Central memory CD8-positive, alpha-beta T cell (primary cell): Measurements from ENCODE around the gene VWA1.
"Not testable (repeated sequence)": the region's sequence is repeated elsewhere in the genome, so short reads cannot be mapped to it uniquely, and the experiment has no call there.

Experiments
- ATAC-seq: fragments of 150-1000 bp; cut with Tn5 transposase; replicated peaks from 2 replicates; pipeline ENCODE4 v1.10.0; 2022; ENCODE audit warnings: mild to moderate bottlenecking, moderate FRiP score, moderate number of reproducible peaks; ENCODE audit not compliant: poor library complexity, severe bottlenecking; ENCODE audit errors: extremely low read depth
- DNase-seq, 2 donors: peaks; one replicate each; pipeline ENCODE4 v3.0.0; 2021; ENCODE audit warnings: low spot score in 2 of 2
- H3K27ac Mint-ChIP-seq: one replicate; pipeline ENCODE4 v1.8.0; 2022; ENCODE audit warnings: low read depth, mild to moderate bottlenecking, moderate library complexity, mixed read lengths
- H3K27me3 Mint-ChIP-seq: one replicate; pipeline ENCODE4 v1.8.0; 2022; ENCODE audit warnings: mixed read lengths
- H3K36me3 Mint-ChIP-seq: one replicate; pipeline ENCODE4 v1.8.0; 2022; ENCODE audit warnings: mild to moderate bottlenecking, moderate library complexity, mixed read lengths; ENCODE audit not compliant: insufficient read depth
- H3K4me1 Mint-ChIP-seq: one replicate; pipeline ENCODE4 v1.8.0; 2022; ENCODE audit warnings: mixed read lengths
- H3K4me3 Mint-ChIP-seq: one replicate; pipeline ENCODE4 v1.8.0; 2022; ENCODE audit warnings: mild to moderate bottlenecking, moderate library complexity, mixed read lengths
- H3K9me3 Mint-ChIP-seq: one replicate; pipeline ENCODE4 v1.8.0; 2022; ENCODE audit warnings: mixed read lengths

Gene VWA1

DNA sequence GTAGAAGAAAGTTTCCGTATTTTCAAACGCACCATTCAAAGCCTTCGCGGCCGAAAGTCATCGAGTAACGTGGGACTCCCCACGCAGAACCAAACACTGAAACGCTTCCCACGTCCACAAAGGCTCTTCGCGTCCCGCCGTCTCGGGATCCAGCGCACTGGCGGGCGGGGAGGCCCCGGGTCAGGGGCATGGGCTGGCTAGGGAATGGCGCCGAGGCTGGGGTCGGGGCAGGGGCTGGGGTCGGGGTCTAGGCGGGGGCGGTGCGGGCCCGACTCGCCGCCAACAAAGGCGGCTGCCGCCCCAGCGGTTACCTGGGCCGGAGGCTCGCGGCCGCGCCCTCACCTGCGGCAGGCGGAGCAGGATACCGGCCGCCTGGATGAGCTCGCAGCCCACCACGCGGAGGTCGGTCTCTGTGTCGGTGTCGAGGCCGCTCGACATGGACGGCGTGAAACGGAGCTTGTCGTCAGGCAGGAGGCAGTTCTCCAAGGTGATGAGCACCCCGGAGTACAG, 36.8 kb upstream of the VWA1 start:
- Mint-ChIP-seq H3K36me3 (peaks cover 63% of the 10 kb centered on the region), H3K4me1 (peaks cover 44% of the 10 kb centered on the region), H3K9me3 (no peaks in the 10 kb centered on the region)

DNA sequence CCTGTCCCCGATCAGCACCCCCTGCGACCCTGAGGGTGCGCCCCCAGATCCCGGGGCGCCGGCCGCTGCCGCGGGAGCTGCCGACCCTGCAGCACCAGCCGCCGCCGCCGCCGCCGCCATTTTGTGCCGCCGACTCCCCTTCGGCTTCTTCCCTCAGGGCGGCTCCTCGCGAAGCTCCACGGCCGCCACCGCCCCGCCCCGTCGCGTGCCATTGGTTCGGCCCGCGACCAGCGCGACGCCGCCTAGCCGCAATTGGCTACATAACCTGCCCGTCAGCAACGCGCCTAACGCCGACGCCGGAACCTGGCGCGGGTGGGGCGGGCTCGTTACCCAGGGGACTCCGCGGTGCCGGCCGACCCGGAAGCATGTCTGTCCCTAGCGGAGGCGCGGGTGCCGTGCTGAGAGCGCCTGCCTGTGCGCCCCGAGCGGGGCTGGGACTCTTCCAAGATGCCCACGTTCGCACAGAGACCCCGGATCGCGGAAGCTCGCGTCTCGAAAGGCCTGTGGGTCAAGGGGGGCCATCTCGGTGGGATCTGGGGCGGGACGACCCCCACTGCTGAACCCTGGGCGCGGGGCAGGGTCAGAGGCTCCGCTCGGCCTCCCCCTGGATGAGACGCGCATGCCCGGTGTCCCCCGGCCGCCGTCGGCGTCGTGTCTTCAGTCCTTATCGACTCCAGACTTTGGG, 36.2 kb upstream of the VWA1 start, which contains the start of gene CCNL2:
CCNL2 (minus strand) TSS at position 149 of the 685 bp plus-strand sequence; CDS start at position 120, 29 bp downstream.
- Mint-ChIP-seq H3K36me3 (peaks cover 63% of the 10 kb centered on the region), H3K4me1 (peaks cover 46% of the 10 kb centered on the region), H3K27me3 (no peaks in the 10 kb centered on the region), H3K9me3 (no peaks in the 10 kb centered on the region), H3K27ac (peak within 1 kb of the TSS; percentile 93), H3K4me3 (peak within 1 kb of the TSS; percentile 91)
- DNase-seq (peak; percentile 95 to 99), ATAC-seq (peak; percentile 98)

More for the DNA sequence above, 36.8 kb upstream of the VWA1 start:
- Mint-ChIP-seq H3K27me3 (no peaks in the 10 kb centered on the region), H3K4me3 (peak overlapping the region; percentile 91), H3K27ac (peak overlapping the region; percentile 93)
- ATAC-seq = no peak
- DNase-seq = no peak

DNA sequence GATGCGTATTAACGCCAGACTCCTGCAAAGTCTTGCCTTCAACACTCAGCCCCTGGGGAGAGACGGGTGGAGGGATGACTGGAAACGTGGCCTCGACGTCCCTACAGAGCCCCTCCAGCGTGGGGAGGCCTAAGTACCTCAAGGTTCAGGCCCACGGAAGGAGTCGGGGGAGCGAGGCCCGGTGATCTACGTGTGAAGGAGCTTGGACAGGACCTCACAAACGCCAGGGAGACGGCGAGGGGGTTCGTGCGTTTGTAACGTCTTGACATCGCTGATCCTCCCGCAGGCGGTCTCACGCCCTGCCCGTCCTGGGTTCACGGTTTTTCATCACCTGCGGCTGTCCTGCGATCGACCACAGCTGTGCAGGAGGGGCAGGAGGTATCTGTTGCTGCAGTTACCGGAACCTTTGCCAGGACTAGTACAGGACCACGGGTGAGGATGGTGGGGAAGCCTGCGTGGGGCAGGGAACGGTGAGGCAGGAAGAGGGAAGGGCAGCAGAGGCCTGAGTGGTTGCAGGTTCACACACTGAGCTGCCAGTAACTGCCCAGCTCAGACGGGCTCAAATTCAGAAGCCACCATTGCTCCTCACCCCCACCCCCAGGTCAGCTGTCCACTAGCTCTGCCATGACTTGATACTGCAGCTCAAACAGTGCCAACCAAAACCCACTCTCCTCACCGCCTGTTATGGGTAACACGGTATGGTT, 35.5 kb upstream of the VWA1 start:
- no peak for ATAC-seq
- Mint-ChIP-seq H3K27me3 (no peaks in the 10 kb centered on the region), H3K36me3 (peaks cover 61% of the 10 kb centered on the region), H3K9me3 (no peaks in the 10 kb centered on the region), H3K27ac (peak overlapping the region; percentile 93), H3K4me3 (peak overlapping the region; percentile 91), H3K4me1 (peaks cover 43% of the 10 kb centered on the region)
- DNase-seq = no peak

DNA sequence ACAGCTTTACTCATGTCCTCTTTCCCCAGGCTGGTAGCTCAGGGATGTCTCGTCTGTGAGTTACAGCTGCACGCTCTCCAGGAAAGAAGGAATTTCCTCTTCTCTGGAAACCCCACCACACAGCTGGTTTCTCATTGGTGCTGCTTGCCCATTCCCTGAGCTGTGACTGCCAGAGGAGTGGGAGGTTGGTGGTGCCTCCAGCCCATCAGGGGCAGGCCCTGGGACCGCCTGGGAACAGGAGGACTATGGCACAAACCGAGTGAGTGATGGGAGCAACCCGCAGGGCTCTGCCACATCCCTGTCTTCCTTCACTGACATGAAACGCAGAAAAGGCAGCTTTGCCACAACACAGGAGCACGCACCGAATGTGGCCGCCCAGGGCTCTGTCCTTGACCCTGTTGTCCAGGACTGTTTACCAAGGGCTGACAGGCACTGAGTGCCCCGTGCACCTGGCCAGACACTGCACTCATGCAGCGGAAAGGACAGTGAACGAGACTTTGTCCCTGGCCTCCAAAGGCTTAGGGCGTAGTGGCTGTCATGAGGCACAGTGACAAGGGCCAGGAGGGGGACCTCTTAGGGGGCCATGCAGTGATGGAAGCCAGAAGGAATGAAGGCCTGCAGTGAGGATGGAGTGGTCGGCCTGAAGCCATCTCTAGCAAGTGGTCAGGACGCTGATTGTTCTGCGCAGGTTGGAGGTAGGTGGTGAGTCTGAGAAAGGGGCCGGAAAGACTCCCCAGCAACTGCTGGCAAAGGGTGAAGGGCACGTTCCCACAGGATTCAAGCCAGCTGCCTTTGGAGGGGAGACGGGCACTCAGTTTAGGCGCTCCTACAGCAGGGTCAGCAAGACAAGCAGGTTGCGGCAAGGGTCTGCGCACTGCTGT, 34.7 kb upstream of the VWA1 start:
- Mint-ChIP-seq H3K27ac (peak overlapping the region; percentile 93), H3K27me3 (no peaks in the 10 kb centered on the region), H3K9me3 (no peaks in the 10 kb centered on the region), H3K4me3 (peak overlapping the region; percentile 91), H3K4me1 (peaks cover 40% of the 10 kb centered on the region), H3K36me3 (peaks cover 60% of the 10 kb centered on the region)
- DNase-seq (no peak), ATAC-seq (no peak)

DNA sequence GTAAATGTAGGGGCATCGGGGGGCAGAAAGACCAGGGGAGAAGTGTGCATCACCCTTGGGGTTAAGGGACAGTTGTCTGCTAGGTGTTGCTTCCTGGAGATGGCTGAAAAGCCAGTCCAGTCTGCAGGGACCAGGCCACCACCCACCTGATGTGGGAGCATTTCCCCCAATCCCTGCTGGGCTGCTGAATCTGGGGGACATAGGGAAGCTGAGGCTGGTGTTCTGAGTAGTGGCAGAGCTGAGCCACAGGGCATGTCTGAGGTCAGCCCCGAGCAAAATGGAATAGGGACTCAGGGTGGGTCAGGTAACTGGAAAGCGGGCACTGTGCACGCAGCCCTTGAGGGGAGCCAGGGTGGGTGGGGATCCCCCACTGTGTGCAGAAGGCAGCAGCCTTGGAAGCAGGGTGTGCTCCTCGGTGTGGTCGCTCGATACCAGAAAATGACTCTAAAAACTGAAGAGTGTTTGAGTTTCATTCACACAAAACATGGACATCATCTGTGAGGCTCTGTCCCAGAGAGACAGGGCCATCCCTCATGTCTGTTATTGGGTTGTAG, 34.0 kb upstream of the VWA1 start:
- peak overlapping the region; percentile 91 for H3K4me3 Mint-ChIP-seq
- H3K27me3 Mint-ChIP-seq = no peaks in the 10 kb centered on the region
- DNase-seq (no peak), ATAC-seq (no peak)
- H3K36me3 Mint-ChIP-seq = peaks cover 63% of the 10 kb centered on the region
- H3K9me3 Mint-ChIP-seq = no peaks in the 10 kb centered on the region
- H3K4me1 Mint-ChIP-seq = peaks cover 46% of the 10 kb centered on the region
- peak overlapping the region; percentile 38 for H3K27ac Mint-ChIP-seq

DNA sequence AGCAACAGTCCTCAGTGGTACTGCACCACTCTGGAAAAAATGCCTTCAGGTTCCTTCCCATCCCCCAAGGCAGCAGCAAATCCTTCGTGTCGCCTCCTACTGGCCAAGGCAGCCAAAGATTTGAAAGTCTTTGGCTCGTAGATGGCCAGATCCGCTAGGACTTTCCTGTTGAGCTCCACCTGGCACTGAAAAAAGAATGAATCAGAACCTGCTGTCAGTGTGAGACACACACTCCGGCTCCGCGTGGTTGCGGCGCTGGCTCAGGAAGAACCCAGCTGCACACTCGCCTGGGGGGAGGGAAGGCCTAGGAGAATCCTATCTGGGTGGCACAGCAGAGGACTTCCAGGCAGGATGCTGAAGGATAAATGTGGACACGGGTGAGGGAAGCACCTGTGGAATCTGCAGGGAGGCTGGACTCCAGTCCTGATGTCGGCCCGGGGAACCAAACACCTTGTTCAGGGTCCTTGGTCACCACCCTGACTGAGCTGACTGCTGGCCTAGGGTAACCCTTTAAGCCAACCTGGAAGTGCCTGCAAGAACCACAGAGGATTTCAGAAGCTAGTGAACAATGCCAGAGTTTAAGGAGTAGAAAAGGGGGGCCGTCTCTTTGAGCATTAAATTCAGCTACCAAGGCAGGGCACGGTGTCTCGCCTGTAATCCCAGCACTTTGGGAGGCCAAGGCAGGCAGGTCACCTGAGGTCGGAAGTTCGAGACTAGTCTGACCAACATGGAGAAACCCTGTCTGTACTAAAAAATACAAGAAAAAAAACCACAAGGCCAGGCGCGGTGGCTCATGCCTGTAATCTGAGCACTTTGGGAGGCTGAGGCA, 33.2 kb upstream of the VWA1 start:
- no peak for ATAC-seq
- H3K4me1 Mint-ChIP-seq = peaks cover 46% of the 10 kb centered on the region
- H3K9me3 Mint-ChIP-seq = no peaks in the 10 kb centered on the region
- peak overlapping the region; percentile 11 for H3K4me3 Mint-ChIP-seq
- H3K27ac Mint-ChIP-seq = peak overlapping the region; percentile 38
- no peaks in the 10 kb centered on the region for H3K27me3 Mint-ChIP-seq
- no peak for DNase-seq
- H3K36me3 Mint-ChIP-seq = peaks cover 63% of the 10 kb centered on the region

DNA sequence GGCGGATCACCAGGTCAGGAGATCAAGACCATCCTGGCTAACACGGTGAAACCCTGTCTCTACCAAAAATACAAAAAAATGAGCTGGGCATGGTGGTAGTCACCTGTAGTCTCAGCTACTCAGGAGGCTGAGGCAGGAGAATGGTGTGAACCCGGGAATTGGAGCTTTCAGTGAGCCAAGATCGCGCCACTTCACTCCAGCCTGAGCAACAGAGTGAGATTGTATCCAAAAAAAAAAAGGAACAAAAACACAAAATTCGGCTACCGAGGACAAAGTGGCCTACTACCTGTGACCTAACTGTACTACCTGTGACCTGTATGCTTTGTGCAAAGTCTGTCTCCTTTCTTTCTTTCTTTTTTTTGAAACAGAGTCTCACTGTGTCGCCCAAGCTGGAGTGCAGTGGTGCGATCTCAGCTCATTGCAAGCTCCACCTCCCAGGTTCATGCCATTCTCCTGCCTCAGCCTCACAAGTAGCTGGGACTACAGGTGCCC, 32.5 kb upstream of the VWA1 start:
- H3K4me1 Mint-ChIP-seq = peaks cover 43% of the 10 kb centered on the region
- not testable (repeated sequence) for H3K9me3 Mint-ChIP-seq, H3K27me3 Mint-ChIP-seq, H3K4me3 Mint-ChIP-seq, ATAC-seq, DNase-seq, H3K27ac Mint-ChIP-seq
- peaks cover 59% of the 10 kb centered on the region for H3K36me3 Mint-ChIP-seq

DNA sequence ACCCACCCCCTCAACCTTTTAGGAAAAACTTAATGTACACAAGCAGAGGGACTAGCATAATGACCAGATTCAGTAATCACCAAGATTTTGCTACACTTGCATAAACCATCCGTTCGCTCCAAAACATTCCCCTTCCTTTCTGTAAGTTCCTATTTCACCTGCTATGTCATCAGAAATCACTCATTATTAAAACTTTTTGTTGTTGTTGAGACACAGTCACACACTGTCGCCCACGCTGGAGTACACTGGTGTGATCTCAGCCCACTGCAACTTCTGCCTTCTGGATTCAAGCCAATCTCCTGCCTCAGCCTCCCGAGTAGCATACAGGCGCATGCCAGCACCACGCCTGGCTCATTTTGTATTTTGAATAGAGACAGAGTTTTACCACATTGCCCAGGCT, 31.8 kb upstream of the VWA1 start:
- peaks cover 57% of the 10 kb centered on the region for H3K36me3 Mint-ChIP-seq
- peaks cover 43% of the 10 kb centered on the region for H3K4me1 Mint-ChIP-seq
- H3K4me3 Mint-ChIP-seq = no peak overlapping the region
- H3K9me3 Mint-ChIP-seq = no peaks in the 10 kb centered on the region
- ATAC-seq (no peak), DNase-seq (no peak)
- H3K27me3 Mint-ChIP-seq = no peaks in the 10 kb centered on the region
- peak overlapping the region; percentile 52 for H3K27ac Mint-ChIP-seq

DNA sequence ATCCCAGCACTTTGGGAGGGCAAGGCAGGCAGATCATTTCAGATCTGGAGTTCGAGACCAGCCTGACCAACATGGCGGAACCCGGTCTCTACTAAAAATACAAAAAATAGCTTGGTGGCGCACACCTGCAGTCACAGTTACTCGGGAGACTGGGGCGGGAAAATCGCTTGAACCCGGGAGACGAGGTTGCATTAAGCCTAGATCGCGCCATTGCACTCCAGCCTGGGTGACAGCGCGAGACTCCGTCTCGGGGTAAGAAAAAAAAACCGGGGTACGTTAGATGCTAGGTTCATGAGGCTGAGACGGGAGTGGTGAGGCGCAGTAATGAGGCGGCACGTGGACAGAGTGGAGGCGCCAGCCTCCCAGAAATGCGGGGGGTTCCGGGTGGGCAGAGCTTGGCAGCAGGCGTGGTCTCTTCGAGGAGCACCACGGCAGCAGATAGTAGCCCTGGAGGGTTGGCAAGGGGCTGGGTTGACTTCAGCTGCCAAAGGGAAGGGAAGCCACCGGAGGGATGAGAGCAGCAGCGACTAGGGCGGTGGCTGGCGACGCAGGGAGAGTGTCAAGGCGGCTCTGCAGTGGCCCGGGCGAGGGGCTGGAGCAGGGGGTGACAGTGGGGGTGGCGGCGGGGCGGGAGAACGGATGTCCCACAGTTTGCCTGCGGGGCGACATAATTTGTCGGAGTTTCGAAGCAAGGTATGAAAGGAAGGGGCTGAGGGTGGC, 29.2 kb upstream of the VWA1 start:
- peaks cover 27% of the 10 kb centered on the region for H3K4me1 Mint-ChIP-seq
- no peak for DNase-seq
- no peak for ATAC-seq
- no peaks in the 10 kb centered on the region for H3K9me3 Mint-ChIP-seq
- H3K27ac Mint-ChIP-seq = peak overlapping the region; percentile 92
- peak overlapping the region; percentile 90 for H3K4me3 Mint-ChIP-seq
- no peaks in the 10 kb centered on the region for H3K27me3 Mint-ChIP-seq
- H3K36me3 Mint-ChIP-seq = peaks cover 47% of the 10 kb centered on the region

DNA sequence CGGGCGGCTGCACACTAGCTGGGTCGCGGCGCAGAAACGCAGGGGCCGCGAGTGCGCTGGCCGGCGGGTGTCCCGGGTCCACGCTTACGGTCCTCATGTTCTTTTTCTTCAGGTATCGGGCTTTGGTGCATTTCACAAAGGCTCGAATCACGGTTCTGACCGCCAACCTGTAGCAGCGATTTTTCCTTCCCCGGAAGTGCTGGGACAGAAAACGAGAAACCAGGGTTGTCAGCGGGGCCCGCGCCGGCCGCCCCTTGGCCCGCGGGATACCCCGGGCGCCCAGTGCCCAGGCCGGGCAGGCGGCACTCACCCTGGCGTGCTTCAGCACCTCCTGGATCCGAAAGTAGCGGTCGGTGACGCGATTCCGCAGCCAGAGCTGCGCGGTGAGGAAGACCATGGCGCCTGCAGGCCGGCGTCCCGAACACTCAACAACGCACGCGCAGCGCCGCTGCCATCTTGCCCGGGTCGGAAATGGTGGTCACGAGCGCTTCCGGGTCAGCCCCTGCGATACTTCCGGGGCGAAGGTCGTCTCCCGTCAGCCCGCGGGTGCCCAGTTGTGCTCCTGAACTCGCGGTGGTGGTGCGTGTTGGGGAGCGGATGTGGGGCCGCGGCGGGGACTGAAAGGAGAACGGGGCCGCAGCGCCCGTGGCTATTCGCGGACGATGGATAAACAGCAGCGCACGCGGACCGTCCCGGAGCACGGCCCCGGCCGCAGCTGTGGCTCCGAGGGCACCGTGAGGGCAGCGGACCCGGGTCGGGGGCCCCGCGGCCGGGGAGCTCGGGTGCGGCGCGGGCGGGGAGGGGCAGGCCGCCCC, 28.5 kb upstream of the VWA1 start, which contains the start of gene MRPL20:
MRPL20 (minus strand) TSS at position 473 of the 815 bp plus-strand sequence; CDS start at position 397, 76 bp downstream.
- H3K36me3 Mint-ChIP-seq = peaks cover 44% of the 10 kb centered on the region
- peak; percentile 96 for ATAC-seq
- DNase-seq = peak; percentile 90 to 91
- no peaks in the 10 kb centered on the region for H3K27me3 Mint-ChIP-seq
- peaks cover 23% of the 10 kb centered on the region for H3K4me1 Mint-ChIP-seq
- H3K4me3 Mint-ChIP-seq = peak within 1 kb of the TSS; percentile 90
- peak within 1 kb of the TSS; percentile 92 for H3K27ac Mint-ChIP-seq
- no peaks in the 10 kb centered on the region for H3K9me3 Mint-ChIP-seq
